DND-41 (cell line): ENCODE measurements around the gene SHD.

ENCODE experiments used
- EZH2 ChIP-seq: IDR thresholded peaks from 3 replicates; pipeline ENCODE4 v1.6.1; 2012; ENCODE audit warnings: borderline replicate concordance, low read depth, mild to moderate bottlenecking, moderate library complexity, low read length, inconsistent platforms; ENCODE audit not compliant: severe bottlenecking
- TF ChIP-seq, protein P1 (sequence below): IDR thresholded peaks from 2 replicates; pipeline ENCODE4 v1.5.1; 2012; ENCODE audit warnings: borderline replicate concordance, low read length, moderate library complexity, mild to moderate bottlenecking; ENCODE audit not compliant: poor library complexity, severe bottlenecking; ENCODE audit errors: extremely low read depth

DNA sequence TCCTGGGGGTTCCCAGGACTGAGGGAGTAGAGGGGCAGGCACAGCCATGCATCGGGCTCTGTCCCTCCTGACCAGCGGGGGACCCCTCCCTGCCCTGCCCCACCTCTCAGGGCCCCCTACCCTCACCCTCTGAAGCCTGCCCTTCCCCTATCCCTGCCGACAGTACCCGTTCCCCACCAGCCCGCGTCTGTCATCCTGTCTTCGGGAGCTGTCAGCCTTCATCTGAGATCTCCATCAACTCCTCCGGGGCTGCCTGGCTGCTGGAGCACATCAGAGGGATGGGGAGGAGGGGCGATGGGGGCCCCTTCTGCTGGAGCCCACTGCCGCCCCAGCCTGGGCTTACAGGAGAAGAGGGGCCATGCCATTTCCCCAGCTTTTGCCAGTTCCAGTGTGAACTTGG, 6.2 kb upstream of the SHD start:
- TF ChIP-seq, protein P1, sequence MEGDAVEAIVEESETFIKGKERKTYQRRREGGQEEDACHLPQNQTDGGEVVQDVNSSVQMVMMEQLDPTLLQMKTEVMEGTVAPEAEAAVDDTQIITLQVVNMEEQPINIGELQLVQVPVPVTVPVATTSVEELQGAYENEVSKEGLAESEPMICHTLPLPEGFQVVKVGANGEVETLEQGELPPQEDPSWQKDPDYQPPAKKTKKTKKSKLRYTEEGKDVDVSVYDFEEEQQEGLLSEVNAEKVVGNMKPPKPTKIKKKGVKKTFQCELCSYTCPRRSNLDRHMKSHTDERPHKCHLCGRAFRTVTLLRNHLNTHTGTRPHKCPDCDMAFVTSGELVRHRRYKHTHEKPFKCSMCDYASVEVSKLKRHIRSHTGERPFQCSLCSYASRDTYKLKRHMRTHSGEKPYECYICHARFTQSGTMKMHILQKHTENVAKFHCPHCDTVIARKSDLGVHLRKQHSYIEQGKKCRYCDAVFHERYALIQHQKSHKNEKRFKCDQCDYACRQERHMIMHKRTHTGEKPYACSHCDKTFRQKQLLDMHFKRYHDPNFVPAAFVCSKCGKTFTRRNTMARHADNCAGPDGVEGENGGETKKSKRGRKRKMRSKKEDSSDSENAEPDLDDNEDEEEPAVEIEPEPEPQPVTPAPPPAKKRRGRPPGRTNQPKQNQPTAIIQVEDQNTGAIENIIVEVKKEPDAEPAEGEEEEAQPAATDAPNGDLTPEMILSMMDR, result no peak
- TF ChIP-seq EZH2, result no peak
